NCI-H1417 (cell line): ENCODE measurements around the gene CYP4F8.

ENCODE experiments used
- DNase-seq, 3 experiments: peaks; one replicate each; lab custom pipeline; 2025; lab: John Stamatoyannopoulos, UW

The CYP4F8 gene

DNA sequence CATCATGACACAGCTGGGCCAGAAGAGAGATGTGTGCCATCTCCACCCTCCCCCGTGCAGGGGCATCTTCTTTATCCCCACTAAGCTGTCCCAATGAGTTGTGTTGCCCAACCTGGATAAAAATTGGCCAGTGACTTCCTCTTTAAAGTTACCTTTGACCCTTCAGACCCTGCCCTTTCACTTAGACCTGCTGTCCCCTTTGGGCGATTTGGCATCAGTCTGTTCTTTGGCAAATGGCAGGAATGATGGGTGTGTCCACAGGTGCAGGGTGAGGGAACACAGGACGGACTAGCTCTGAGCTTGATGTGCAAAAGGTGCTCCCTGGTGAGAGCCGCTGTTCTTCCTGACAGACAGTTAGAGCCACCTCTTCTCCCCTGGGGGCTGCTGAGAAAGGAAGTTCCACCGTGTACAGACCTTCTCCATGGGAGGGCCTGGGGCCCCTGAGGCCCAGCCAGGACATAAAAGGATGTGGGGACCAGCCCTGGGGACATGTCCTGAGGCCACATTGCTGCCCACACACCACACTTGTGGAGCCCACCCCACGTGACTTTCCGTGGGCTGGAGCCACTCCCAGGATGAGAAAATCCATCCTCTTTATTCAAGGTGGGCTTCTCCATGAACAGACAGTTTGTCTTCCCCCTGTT lies 1.7 kb downstream of the CYP4F8 start:
- DNase-seq: no peak

DNA sequence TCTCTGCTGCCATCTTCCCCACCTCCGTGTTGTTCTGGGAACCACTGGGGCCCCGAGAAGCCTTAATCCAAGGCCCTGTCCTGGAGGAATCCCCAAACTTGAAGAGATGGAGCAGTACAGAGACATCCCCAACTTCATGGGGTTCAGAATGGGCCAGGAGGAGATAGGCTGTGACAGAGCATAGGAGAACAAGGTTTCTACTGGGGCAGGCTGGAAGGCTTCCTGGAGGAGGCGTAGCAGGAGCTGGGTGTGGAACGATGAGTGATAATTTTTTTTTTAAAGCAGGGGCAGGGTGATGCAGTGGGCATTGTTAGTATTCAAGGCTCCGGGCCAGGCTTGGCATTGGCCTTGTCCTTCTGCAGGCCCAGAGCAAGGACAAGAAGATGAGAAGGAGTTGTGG lies 3.3 kb downstream of the CYP4F8 start:
- DNase-seq: no peak

DNA sequence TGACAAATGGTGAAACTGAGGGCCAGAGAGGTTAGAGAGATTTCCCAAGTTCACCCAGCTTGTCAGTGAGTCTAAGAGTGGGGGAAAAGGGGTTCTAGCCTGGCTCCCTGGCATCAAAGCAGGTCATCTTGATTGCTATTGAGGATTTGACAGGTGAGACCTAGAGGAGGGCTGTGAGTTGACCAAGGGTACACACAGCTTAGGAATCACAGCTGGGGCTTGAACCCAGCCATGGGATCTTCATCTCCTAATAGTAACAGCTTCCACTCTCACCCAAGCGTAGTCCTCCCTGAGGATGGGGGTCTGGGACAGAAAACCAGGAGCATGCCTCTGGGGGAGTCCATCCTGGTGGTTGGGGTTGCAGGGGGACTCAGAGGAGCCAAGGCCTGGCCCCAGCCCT lies 6.8 kb downstream of the CYP4F8 start:
- DNase-seq: no peak

DNA sequence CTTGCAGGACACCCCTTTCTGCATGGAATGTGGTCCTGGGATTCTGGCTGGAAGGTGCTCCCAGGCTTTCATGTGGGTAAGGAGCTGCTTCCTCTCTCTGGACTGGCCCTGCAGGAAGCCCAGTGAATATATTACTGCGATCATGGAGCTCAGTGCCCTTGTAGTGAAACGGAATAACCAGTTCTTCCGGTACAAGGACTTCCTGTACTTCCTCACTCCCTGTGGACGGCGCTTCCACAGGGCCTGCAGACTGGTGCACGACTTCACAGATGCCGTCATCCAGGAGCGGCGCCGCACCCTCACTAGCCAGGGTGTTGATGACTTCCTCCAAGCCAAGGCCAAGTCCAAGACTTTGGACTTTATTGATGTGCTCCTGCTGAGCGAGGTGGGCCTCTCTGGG lies 8.0 kb downstream of the CYP4F8 start:
- no peak for DNase-seq

DNA sequence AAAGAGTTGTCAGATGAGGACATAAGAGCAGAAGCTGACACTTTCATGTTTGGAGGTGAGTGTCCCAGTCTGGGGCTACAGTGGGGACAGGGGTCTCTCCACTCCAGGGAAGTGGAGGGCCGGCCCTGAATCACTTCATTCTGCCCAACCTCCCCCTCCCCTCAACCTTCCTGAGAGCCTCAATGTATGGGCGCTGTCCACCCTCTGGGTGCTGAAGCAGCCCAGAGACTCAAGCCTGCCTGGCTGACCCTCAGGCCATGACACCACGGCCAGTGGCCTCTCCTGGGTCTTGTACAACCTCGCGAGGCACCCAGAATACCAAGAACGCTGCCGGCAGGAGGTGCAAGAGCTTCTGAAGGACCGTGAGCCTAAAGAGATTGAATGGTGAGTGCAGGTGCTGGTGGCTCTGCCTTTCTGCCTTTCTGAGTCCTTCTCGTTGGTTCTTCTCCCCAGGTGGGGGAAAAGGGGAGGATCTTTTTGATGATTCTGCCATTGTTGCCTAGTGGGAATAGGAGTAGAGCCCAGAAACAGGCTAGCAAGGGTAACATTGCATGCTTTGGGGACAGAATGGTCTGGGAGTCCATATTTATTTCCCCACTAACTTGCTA lies 8.8 kb downstream of the CYP4F8 start:
- DNase-seq: no peak

DNA sequence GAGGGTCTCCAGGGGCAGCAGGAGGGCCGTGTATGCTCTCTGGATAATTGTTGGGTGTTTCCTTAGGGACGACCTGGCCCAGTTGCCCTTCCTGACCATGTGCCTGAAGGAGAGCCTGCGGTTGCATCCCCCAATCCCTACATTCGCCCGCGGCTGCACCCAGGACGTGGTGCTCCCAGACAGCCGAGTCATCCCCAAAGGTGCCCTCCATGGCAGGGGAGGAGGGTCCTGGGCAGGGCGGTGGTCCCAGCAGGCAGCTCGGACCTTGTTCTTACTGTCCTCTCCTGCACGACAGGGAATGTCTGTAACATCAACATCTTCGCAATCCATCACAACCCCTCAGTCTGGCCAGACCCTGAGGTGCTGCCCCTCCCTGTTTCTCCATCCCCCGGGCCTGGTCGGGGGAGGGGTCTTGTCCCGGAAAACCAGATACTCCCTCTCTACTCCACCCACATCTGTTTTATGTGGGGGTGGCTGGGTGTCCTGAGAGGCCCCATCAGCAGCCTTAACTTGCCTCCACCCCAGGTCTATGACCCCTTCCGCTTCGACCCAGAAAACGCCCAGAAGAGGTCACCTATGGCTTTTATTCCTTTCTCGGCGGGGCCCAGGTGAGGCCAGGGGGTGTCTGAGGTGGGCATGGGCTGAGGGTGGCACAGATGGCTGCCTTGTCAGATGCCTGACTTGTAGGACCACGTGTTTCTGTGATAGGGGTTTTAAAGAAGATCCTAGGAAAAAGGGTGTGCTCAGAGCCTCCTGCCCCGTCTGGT lies 13.4 kb downstream of the CYP4F8 start:
- no peak for DNase-seq

DNA sequence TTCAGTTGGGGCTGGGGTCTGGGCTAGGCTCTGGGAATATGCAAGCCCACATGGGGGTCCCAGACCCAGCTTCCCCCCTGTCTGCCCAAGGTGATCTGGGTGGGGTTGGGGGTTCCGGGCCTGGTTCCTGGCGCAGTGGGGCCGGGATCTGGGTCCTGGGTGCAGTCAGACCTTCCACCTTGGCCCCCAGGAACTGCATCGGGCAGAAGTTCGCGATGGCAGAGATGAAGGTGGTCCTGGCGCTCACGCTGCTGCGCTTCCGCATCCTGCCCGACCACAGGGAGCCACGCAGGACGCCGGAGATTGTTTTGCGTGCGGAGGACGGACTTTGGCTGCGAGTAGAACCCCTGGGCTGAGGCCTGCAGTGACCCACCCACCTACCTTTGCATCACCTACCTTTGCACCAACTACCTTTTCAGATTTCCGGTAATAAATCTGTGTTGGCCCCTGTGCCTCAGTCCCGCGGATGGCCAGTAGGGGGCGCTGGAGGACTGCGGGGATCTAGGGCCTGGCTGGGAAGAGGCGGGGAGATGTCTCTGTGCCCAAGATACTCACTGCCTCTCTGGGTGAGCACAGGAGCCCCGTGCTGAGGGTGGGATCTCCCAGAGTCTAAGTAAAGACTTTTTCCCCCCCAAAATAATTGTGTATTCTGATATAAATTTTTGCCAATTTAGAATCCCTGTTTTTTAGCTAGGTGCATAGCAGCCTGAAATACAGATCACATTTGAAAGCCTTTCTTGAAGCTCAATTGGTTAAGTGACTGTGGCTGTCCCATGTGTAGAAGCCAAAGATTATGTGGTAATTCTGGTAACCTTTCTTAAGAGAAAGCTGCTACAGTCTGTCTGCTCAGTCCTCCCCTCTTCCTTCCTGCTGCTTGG lies 14.2 kb downstream of the CYP4F8 start:
- peak; percentile 21 to 70 (median 22) for DNase-seq

DNA sequence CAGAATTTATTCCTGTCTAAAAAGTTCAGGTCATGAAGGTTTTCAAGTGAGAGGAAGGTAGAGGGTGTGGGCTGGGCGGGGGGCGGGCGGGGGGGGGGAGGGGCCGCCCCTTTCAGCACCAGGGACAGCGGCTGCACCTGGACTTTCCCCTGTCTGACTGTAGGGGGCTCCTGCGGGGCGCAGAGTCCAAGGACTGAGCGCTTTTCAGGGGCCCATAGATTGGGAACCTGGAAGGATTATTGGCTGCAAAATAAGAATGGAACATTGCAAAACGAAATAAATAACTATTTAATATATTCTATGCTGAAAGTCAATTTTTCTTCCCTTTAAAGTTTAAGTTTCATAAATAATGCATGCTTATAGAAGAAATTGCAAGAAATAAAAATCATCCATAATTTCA lies 16.8 kb downstream of the CYP4F8 start:
- DNase-seq: peak in 1 of 3 experiments; percentile 3

DNA sequence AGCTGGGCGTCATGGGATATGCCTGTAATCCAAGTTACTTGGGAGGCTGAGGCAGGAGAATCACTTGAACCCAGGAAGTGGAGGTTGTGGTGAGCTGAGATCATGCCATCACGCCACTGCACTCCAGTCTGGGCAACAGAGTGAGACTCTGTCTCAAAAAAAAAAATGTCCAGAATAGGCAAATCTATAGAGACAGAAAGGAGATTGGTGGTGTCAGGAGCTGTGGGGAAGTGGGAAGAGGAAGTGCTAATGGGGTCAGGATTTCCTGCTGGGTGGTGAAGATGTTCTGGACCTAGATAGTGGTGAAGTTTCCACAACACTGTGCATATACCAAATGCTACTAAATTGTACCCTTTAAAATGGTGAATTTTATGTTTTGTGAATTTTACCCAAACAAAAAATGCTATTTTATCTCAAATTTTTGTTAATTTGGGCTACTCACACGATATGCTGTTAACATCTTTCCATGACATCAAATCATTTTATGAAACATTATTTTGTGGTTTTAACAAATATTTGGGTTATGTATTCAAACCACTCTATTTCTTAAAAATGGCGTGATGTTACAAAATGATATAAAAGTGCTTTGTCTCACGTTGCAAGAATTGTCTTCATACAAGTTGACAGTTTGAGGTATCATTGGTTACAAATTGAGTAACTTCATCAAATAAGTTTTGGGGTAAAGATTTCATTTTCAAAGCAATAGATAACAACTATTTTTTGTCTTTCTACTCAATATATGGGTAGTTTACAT lies 18.2 kb downstream of the CYP4F8 start:
- no peak for DNase-seq

DNA sequence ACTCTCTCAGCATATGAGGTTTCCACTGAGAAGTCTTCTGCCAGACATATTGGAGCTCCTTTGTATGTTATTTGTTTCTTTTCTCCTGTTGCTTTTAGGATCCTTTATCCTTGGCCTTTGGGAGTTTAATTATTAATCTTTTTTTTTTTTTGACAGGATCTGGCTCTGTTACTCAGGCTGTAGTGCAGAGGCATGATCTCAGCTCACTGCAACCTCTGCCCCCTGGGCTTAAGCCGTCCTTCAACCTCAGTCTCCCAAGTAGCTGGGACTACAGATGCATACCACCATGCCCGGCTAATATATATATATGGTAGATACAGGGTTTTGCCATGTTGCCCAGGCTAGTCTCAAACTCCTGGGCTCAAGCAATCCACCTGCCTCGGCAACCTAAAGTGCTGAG lies 19.1 kb downstream of the CYP4F8 start:
- DNase-seq: no peak

DNA sequence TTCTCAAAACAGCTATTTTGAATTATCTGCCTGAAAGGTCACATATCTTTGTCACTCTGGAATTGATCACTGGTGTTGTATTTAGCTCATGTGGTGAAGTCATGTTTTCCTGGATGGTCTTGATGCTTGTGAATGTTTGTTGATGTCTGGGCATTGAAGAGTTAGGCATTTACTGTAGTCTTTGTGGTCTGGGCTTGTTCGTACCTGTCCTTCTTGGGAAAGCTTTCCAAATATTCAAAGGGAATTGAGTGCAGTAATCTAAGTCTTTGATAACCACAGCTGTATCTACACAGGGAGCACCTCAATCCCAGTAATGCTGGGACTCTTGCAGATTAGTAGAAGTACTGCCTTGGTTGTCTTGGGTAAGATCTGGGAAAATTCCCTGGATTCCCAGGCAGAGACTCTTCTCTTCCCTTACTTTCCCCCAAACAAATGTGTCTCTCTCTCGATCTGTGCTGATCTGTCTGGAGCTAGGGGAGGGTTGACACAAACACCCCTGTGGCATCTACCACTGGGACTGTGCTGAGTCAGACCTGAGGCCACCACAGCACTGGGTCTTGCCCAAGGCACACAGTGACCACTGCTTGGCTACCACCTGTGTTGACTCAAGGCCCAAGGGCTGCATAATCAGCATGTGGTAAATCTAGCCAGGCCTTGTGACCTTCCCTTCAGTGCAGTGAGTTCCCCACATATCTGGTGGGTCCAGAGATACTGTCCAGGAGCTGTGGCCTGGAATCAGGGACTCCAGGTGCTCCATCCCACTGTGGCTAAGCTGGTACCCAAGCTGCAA lies 20.2 kb downstream of the CYP4F8 start:
- no peak for DNase-seq

DNA sequence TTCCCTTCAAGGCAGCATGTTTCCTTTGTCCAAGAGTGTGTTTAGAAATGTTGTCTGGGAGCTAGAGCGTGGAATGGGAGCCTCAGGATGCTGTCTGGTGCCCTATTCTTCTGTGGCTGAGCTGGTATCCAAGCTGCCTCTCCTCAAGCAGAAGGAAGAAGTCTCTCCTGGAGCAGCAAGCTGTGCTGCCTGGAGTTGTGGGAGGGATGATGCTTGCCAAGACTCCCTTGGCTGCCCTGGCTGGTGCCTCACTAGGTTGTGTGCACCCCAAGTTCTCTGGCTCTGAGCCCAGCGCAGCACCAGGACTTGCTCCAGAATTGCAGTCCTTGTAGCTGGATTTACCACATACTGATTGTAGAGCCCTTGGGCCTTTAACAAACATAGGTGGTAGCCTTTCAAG lies 21.0 kb downstream of the CYP4F8 start:
- DNase-seq: no peak

DNA sequence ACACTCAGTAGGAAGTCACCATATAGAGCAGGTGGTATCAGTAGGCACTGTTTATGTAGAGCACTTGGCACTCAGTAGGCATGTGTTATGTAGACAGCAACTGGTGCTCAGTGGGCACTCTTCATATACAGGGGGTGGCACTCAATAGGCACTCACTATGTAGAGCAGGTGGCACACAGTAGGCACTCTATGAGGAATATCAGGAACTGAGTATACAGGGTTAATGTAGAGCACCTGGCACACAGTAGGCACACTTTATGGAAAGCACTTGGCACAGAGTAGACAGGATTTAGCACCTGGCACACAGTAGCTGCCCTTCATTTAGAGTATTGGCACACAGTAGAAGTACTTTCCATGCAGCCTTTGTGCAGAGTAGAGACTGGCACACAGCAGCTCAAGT lies 24.6 kb downstream of the CYP4F8 start:
- DNase-seq: no peak

DNA sequence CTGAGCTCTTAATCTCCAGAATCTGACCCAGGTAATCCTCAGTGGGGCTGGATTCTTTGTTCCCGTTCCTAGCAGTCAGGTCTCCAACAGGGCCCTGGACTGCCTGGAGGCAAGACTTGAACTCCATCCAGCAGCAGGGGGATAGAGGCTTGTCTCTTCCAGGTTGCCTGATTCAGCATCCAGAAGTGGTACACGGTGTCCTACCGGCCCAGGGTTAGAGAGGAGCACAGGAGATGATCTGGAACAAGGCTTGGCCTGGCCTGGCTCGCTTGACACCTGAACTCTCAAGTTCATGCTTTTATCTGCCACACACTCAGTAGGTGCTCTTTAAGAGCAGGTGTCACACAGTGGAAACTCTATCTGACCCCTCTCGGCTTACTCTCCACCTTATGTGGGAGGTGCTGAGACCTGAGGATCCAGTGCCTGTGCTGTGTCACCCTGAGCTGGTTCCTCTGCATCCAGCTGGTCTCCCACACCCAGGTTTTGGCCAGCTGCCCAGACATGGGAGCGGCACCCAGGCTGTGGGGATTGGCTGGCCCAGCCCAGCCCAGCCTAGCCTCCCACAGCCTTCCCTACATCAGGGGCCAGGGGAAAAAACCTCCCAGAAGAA lies 25.4 kb downstream of the CYP4F8 start, which contains the start of gene CYP4F3:
Gene CYP4F3 (plus strand): TSS at position 604 of the 610 bp plus-strand sequence. CDS start 519 bp downstream, outside the sequence.
- DNase-seq: peak in 1 of 3 experiments; percentile 34

DNA sequence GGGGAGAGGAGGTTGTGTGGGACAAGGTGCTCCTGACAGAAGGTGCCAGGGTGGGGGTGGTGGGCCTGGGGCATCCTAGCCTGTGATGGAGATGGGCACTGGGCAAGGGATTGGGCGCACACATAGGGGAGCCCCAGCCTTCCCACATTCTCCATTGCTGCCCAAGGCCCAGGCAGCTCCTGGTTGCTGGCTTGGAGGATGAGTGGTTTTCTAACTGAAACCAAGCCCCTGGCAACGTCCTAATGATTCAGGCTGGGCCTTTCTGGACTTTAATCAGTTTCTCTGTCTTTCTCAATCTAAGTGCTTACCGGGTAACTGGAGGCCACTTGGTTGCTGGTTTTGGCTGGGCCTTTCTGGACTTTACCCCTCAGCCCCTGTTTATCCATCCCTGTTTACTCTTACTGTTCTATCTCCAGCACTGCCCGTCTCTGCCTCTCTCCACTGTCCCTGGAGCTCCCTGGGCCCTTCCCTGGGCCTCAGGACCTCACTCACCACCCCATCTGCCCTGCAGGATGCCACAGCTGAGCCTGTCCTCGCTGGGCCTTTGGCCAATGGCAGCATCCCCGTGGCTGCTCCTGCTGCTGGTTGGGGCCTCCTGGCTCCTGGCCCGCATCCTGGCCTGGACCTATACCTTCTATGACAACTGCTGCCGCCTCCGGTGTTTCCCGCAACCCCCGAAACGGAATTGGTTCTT lies 26.0 kb downstream of the CYP4F8 start:
- no peak for DNase-seq

DNA sequence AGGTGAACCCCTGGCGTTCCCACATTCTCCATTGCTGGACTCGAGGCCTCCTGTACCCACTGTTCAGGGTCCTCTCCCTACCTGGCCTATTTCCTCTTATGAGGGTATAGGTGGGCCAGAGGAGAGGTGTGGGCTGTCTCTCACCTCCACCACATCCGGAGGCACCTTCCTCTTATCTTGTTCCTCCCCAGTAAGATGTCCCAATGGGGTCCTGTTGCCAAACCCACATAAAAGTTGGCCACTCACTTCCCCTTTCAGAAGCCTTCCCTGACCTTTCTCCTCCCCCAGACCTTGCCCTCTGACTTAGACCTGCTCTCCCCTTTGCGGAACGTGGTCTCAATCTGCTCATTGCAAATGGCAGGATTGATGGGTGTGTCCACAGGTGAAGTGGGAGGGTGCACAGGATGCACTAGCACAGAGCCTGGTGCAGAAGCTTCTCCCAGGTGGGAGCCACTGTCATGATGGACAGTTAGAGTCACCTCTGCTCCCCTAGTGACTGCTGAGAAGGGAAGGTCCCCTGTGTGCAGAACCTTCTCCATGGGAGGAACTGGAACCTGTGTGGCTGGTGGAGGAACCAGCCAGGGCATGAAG lies 27.0 kb downstream of the CYP4F8 start:
- no peak for DNase-seq

DNA sequence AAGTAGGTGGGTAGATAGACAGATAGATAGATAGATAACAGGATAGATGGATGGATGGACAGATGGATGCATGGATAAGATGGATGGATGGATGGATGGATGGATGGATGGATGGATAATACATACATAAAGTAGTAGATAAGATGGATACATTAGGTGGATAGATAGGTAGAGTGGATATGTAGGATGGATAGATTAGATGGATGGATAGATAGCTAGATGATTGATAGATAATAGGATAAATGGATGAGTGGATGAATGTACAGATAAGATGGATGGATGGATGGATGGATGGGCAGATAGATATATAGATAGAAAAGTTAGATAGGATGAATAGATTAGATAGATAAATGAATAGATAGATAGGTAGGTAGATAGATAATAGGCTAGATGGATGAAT lies 27.8 kb downstream of the CYP4F8 start:
- no peak for DNase-seq

DNA sequence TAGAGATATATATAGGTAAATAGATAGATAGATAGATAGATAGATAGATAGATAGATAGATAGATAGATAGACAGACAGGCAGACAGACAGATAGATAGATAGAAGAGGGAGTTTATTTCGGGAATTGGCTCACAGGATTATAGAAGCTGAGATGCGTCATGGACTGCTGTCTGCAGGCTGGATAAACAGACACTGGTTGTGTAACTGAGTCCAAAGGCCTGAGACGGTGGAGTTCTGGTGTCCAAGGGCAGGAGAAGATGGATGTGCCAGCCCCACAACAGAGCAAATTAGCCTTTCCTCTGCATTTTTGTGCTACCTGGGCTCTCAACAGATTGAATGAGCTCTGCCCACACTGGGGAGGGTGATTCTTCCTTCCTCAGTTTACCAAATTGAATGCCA lies 28.4 kb downstream of the CYP4F8 start:
- DNase-seq: no peak

DNA sequence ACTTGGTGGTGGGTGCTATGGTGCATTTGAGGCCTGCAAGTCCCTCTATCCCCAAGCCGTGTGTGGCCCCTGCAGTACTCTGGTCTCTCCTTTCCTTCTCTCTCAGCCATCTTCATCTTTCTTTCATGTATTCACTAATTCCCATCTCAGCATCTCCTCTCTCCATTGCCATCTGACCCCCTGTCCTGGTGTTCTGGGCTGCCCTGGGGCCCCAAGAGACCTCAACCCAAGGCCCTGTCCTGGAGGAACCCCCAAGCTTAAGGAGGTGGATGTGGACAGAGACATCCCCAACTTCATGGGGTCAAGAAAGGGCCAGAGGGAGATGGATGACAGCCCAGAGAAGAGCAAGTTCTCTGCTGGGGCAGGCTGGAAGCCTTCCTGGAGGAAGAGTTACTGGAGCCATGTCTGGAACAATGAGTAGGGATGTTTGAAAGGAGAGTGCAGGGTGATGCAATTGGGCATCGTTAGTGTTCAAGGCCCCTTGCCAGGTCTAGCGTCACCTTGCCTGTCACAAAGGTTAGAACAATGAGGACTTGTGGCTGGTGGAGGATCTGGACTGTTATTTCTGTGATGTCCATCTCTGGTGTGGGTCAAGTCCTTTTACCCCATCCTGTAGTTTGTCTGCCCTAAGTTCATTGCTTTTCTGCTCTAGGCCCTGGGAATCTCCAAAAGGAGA lies 29.2 kb downstream of the CYP4F8 start:
- DNase-seq: no peak
